HG03442 (cell line): ENCODE results near the gene NEB.
"Not testable (repeated sequence)": the region's sequence is repeated elsewhere in the genome, so short reads cannot be mapped to it uniquely, and the experiment has no call there.

ENCODE experiments used
- ATAC-seq: cut with Tn5 transposase; IDR thresholded peaks from one replicate; pipeline ENCODE4 v1.9.1; 2021; ENCODE audit warnings: mild to moderate bottlenecking, moderate library complexity; ENCODE audit not compliant: unreplicated experiment

NEB gene

DNA sequence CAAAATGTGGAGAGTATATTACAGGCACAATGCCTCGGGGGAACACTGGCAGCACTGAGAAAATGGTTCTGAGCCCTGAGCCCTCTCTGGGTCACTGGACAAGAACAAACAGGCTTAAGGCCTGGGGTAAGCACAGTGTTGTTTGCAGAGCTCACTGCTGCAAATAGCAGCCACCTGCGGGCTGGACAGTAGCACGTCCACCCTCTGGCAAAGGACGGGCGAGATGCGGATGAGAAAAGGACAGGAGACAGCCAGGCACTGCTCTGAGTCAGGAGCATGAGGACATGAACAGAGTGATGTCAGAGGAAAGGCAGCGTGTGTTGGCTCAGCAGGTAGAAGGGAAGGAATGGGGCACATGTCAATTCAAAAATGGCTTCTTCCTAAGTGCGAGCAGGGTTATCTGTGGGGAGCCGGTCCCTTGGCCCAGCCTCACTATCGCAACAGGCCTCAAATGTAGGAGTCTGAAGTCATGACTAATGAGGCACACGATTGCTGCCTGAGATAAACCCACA is 25.9 kb upstream of the NEB start:
- ATAC-seq: no peak

DNA sequence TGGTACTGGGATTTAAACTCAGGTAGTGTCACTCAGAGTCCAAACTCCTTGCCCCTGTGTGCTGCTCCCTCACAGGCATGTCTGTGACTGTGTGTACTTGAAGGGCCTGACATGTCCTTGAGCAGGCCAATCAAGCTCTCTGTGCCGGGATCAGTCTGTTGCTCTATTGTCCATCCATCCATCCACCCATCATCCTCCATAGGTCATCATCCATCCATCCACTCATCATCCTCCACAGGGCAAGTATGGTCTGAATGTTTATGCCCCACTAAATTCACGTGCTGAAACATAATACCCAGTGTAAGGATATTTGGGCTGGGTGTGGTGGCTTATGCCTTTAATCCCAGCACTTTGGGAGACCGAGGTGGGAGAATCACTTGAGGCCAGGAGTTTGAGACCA is 24.5 kb upstream of the NEB start:
- ATAC-seq: no peak

DNA sequence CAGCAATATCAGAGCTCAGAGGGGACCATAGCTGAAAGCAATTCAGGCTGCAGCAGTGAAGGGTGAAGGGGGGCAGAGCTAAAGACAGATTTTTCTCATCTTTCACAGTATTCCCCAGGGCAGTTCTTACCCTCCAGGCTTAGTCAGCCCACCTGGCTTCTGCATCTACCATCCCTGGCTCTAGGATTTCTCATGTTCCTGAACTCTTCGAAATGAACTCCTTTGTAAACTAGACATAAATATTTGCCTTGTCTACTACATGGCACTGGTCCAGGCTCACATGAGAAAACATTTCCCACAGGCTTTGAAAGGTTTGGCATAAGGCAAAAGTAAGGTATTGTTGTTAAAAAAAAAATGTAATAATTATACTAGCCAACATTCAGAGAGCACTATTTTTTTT is 23.6 kb upstream of the NEB start:
- ATAC-seq: no peak

DNA sequence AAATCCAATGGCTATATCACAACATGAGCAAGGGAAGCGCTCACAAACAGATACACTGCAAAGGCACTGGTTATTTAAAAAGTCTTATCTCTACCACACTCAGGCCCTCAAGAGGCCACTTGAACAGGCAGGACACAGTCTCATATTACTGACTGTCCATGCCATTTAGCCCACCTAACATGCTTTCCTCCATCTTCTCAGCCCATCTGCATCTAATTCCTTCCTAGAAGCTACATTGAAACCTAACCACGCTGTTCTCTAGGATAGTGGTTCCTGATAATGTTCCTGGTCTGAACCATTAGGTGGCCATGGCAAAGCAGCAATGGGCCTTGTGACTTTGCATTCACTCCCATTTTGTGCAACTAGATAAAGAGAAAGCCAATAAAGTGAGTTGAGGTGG is 22.5 kb upstream of the NEB start:
- no peak for ATAC-seq

DNA sequence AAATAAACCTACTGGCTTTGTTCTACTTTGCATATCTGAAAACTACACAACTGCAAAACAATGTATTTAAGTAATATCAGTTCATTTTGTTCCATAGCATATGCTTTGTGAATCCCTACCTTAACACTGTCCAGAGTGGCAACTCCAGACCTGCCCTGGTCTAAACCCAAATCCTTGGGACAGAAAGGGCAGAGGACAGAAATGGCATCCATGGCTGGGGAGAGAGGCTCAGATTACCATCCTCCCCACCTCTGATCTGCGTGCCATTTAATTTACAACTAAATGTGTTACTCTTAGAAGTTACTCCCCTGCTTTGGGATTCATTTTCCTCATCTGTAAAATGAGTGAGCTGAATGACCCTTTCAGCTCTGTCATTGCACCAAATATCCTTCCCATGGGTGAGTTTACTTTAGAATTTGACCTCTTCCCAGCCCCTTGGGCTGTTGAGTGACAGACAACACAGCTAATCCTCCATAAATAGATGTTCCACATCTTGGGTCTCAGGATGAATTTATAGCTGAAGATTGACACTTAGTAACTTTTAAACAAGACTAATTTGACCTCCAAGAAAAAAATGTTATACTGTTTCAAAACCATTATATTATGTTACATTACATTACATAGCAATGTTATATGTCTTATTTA is 20.1 kb upstream of the NEB start:
- ATAC-seq: no peak

DNA sequence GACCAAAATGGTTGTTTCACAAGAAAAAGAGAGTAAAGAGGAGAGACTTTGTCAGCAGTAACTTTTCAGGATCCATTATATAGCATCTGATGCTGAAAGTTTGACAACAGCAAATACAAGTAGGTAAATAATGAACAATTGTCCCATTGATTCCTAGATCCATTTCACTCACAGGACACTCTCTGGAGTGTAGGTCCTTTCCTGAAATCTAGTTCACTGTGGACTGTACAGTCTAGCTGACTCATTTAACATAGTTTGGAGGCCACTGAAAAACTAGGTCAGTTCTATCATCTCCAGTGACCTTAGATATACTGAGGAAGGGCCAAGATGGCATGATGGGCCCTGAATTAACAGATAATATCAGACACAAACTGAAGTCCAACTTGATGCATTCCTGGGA is 19.3 kb upstream of the NEB start:
- ATAC-seq: no peak

DNA sequence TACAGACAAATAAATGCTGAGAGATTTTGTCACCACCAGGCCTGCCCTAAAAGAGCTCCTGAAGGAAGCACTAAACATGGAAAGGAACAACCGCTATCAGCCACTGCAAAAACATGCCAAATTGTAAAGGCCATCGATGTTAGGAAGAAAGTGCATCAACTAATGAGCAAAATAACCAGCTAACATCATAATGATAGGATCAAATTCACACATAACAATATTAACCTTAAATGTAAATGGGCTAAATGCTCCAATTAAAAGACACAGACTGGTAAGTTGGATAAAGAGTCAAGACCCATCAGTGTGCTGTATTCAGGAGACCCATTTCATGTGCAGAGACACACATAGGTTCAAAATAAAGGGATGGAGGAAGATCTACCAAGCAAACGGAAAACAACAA is 11.0 kb upstream of the NEB start:
- ATAC-seq: not testable (repeated sequence)

DNA sequence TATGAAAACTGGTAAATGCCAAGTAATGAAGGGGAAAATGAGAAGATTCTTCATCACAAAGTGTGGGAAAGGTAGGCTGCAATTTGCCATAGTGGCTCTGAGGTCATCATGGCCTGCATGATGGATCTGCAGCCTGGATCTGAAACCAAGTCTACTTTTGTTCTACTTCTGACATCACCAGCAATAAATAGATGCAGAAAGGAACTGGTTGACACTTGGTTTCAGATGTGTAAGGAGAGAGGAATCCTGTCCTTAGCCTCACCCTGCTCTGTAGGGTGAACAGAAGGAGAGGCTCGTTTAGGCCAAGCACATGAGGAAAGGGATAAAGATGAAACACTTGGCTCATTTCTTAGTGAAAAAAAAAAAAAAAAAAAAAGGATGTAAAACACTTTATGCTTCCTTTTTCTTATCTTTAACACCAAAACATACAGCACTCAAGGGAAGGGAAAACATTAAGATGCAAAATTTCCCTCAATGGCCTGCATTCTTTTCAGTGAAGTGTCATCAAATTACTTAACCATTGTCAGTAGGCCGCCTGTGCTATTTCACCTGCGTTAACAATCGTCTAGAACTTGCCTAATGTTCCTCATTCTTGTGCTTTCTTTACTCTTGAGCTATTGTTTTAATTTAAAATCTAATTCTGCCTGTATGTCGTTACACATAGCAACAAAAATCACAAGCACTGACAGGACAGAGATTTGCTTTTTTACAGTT is 3.9 kb downstream of the NEB start:
- peak; percentile 81 for ATAC-seq

DNA sequence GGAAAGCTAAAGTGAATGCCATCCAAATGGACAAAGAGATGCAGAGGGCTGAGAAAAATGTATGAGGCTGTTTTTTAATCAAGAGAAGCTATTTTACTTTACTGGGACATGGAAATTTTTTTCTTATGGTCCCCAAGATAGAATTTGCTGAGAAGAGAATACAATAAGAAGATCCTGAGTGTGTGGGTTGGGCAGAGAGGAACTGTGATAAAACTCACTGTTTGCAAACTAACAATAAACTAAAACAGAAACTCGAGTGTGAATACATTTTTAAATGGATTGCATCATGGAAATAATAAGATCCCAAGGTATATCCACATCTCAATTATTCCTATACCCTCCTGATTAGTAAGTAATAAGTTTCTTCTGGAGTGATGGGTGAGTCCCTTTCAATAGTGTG is 4.4 kb downstream of the NEB start:
- ATAC-seq: peak; percentile 34

DNA sequence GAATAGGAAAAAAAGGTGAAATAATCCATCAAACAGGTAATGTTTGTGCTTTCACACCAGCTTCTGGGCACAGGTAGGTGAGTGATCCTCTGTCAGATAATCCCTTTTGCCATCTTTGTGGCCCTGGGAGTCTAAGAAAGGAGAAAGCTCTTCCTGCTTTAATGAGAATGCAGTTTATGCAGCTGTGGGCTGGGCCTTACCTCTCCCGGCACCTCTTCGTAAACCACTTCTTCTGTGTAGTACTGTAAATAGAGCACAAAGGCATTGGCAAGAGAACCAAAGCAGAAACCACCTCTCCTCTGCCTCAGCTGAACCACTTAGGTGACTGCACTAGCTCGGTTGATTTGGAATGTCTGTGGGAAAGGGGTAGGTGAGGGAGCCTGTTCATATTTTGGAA is 4.9 kb downstream of the NEB start:
- ATAC-seq: no peak

DNA sequence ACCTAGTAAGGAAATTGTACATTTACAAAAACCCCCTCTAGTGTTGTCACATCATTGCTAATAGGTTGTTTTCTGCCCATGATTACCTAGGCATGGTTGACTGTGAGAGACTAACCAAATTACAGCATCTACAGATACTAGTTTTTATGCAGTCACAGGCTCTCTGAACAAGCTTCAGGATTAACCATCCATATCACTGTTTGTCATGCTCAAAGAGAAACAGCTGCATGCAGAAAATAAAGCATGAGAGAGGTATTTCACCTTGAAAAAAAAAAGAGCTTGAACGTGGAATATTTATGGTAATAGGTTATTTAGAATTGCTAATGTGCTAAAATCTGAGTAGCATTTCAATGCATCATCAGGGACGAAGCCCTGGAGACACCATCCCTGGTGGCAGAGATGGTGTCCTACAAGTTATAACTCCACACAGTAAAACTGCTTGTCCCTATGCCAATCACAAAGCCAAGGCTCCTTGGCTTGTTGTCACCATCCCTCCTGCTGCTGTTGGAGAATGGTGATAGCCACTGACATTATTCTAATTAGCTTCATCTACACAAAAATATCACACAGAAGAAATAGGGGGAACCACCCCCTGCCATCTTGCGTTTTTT is 5.4 kb downstream of the NEB start:
- ATAC-seq: no peak

DNA sequence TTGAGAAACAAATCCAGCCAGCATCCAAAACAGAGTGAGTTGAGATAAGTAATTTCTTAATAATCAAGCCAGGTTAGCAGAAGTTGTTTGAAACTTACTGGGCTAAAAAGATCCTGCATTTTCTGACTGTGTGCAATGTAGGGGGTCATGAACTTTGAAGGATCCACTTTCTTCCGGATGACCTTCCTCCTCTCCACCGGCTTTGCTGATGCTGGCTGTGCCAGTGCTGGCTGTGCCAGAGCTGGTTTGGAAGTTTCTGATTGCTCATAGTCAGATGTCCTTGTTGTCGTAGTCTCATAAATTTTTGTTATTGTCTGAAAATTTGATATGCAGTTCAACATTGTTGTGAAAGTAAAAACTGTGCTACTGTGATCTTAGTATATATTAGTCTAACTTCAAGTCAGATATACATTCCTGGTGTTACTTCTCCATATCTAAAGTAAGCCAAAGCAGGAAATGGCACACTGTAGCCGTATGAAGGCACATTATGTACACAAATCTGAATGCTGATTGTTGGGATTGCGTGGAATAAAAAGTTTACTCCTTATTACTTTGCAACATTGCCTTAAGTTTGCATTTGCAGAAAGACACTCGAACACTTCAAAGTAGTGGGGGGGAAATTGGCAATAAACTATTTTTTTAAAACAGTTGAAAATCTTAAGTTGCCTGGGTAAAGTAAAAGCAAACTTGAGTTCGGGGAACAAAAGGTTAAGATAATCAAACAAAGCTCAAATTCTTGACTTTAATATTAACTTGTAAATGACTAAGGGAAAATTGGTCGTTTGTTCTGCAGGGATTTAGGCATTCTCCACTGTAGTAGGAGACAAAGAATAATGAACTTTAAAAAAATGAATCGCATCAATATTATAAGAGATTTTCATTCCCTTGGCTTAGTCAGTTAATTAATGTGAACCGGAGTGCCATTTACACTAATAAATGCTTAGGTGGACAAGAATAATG is 6.4 kb downstream of the NEB start:
- no peak for ATAC-seq

DNA sequence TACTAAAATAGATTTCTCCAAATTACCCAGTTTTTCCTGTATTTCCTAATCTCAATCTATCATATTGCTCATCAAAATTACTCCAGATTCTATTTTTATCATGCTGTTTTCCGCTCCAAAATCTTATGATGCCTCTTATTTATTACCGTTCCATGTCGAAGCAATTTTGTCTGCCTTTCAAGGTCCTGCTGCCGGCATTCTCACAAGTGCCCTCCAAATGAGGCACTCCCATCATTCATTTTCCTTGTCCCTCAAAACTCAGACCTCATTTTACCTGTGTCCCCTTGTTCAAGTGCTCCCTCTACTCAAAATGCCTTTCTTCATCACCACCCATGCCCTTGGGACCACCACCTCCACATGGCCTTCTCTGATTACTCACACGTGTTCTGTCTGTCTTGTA is 13.1 kb downstream of the NEB start:
- ATAC-seq: no peak

DNA sequence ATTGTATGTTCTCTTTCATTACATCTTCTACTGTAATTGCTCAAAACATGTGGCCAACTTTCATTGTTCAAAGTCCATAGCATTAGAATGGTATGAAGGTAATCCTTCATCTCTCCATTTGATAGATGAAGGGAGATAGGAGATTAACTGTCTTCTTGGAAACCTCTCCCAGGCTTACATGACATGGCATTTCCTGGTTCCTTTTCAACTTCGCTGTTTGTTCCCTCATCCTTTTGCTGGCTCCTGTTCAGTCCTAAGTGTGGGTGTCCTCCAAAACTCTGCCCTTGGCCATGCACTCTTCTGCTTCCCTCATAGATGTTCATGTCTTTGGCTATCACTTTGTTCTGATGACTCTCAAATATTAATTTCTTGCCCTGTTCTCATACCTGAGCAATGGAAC is 13.8 kb downstream of the NEB start:
- ATAC-seq: no peak

DNA sequence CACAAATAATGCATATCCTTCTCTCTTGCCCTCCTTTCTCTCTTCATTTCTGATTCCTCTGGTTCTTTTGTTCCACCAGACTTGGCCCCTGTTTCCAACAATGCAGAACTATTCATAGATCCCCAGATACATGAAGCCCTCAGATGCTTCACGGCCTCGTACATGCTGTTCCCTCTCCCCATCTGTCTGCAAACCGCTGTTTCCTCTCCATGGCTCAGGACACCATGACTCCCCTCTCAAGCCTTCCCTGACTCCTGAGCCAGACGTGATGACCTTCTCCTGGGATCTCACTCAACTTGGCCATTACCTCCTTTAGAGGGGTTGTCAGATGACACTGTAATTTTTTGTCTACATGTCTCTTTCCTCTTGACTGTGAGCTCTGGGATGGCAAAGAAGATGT is 15.5 kb downstream of the NEB start:
- ATAC-seq: no peak

DNA sequence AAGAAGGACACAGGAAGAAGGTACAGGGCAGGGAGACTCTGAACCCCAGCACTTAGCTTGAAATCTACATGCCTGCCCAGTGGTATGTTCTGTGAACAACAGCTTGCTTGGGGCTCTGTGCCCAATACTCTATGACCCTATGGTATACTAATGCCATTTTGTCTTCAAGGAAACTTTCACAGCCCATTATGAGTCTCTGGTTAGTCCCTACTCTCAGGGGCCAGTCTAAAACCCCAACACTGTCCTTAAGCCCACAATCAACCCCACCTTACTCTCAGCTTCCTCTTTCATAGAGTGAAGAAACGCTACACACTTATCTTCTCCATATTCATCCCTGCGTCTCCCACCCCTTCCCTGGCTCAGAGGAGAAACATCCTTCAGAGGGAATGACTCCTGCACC is 16.0 kb downstream of the NEB start:
- ATAC-seq: no peak

DNA sequence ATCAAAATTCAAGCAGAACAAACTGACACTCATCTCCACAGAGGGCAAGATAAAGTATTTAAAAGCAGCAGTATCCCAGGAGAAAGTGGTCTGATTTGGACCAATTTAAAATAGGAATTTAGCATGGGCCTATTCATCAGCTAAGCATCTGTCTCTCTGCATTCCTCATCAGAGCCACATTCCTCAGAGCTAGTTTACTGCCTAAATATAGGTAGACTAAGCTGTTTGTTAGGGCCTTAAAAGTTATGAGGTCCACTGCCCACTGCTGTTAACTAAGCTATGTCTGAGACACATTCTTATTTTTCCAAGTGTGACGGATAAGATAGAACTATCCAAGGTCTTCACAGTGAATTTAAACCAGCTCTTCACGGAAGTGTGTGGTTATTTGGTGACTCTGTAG is 17.6 kb downstream of the NEB start:
- ATAC-seq: no peak

DNA sequence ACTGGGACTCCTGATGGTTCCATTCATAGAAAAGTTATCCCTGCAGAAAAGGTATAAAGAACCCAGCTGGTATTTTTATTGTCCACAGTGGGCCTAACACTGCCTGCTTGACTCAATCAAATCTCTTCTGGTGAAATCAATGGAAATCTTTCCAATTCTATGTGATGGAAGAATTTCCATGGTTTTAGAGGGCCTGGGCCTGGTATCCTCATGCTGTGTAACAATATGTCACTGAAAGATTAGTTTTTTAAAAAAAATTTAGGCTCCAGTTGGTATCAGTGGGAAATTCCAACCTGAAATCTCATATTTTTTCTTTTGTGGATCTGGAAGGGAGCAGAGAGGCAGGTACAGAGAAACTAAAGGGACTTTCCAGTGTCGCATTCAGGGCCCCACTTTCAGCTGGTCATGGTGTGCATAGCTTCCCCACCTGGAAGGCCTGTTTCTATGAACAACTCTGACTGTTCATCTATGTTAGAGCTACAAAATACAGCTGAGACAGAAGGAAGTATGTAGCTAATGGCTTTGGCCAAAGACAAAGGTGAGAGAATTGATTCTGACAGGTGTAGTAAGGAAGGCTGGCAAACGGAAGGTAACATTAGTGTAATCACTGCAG is 20.9 kb downstream of the NEB start:
- ATAC-seq: no peak

DNA sequence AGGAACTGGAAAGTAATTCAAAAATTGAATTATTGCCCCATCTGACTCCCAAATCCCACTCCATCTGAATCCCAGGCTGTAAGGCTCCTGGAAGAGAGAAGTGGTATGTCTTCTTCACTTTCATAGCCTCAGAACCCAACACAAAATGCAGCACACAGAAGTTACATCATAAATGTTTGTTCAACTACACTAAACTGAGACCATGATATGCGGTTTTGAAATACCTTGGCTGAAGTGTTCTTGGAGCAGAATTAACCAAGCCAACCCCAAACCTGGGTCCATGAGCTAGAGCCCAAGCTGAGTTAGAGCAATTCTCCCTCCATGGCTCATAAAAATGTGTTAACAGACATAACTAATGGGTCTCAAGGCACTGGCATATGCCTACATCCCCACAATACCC is 23.3 kb downstream of the NEB start:
- ATAC-seq: no peak

DNA sequence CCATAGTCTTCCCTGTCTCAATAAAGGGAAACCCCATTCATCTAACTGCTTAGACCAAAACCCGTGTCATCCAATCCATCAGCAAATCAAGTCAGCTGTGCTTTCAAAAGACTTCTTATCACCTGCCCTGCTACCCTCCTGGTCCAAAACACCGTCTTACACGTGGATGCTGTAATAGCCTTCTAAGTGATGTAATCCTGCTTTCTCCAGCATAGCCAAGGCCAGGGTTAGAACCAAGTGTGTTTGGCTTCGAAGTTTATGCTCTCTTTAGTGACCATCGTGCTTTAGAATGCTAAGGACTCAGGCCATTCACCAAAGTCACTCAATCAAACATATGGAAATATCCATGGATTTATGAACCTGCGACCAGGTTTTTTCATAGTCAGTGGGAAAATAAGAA is 25.5 kb downstream of the NEB start:
- ATAC-seq: no peak

DNA sequence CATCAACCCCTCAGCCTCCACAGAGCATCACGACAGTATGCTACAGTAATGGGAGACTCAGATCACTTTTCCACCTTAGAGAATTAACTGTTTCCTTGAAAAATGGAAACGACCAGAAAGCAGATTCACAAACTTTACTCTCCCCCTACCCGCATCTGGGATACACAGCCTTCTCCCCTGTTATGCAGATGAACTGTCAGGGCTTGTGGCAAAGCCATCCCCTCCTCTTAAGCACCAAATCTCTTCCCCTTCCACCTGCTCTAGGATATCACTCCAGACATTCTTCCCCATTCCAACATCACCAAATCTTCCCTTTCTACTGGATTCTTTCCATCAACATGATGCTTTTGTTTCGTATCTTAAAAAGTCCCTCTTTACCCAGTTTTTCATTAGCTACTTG is 26.4 kb downstream of the NEB start:
- no peak for ATAC-seq
